HG02981 (cell line): ENCODE data around the gene TMEM141.

Experiments used
- ATAC-seq: cut with Tn5 transposase; IDR thresholded peaks from one replicate; pipeline ENCODE4 v1.9.1; 2021; ENCODE audit warnings: mild to moderate bottlenecking, moderate library complexity; ENCODE audit not compliant: unreplicated experiment

TMEM141 gene

DNA sequence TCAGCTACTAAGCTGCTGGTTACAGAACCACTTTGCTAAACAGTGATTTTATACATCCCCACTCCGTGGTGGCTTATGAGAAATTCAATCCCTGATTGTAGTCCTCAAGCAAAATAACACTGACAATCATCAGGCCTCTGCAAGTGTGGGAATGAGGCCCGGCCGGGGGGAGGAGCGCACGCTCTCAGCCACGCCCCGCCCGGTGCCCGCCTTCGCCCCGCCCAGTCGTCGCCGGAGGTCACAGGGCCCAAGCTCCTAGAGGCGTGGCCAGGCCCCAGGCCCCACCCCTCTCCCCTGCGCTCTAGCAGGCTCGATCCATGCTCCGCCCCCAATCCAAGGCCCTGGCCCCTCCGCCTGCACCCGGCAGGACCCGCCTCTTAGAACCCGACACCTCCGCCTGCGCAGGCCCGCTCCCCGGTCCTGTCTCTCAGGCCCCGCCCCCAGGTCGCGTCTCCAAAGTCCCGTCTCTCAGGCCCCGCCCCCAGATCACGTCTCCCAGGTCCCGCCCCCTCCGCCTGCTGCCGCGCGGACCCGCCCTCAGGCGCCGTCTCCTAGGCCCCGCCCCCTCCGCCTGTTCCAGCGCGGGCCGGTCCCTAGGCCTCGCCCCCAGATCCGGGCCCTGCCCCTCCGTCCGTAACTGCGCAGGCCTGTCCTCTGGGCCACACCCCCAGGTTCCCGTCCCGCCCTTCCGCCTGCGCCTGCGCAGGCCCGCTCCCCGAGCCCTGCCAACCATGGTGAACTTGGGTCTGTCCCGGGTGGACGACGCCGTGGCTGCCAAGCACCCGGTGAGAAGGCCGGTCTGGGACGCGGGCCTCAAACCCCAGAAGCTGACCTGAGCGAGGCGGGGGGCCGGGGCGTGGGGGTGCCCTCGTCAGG lies at the start of gene TMEM141:
Gene TMEM141, plus strand, starts transcription at position 705 of the 876 bp plus-strand sequence. Its CDS starts 27 bp downstream, at position 732.
- peak; percentile 81 for ATAC-seq

- no peak for ATAC-seq
Measured at GRCh38 chr9:136741883-136742571, 49.1 kb upstream of the TMEM141 start.

DNA sequence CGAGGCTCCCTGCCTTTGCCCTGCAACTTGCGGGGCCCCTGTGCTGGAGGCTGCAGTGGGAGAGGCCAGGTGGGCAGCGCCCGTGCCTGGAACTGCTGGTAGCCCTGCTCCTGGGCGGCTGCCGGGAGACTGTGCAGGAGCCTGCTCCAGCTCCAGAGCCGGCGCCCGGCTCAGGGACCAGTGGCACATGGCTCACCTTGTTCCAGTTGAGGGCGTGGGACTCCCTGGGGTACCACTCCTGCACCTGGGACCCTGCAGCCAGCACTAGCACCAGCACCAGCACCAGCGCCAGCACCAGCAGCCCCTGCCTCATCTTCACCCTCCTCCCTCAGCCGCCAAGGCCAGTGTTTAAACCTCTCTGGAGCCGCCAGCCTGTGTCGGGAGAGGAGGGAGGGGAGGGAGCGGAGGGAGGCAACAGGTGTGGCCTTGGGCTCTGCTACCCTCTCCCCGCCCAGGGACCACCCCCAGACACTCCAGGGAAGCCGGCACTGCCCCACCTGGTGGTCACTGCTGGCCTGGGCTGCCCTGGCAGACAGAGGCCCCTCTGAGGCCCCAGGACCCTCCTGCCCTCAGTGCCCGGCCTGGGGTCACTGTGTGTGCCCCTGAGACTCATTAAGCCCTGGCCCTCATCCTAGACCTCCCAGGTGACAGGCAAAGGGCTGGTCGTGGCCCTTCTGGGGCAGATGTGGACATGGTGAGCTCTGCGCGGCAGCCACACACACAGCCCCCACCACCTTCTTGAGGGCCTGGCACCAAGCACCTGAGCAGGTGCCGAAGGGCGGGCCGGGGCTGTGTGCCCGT lies 48.4 kb upstream of the TMEM141 start, which contains the start of gene LCN10:
Gene LCN10, minus strand, starts transcription at position 350 of the 801 bp plus-strand sequence. Its CDS starts 37 bp downstream, at position 313.
- ATAC-seq, result no peak

GRCh38 chr9:136743639-136744211 lies 47.4 kb upstream of the TMEM141 start:
- ATAC-seq, result no peak

DNA sequence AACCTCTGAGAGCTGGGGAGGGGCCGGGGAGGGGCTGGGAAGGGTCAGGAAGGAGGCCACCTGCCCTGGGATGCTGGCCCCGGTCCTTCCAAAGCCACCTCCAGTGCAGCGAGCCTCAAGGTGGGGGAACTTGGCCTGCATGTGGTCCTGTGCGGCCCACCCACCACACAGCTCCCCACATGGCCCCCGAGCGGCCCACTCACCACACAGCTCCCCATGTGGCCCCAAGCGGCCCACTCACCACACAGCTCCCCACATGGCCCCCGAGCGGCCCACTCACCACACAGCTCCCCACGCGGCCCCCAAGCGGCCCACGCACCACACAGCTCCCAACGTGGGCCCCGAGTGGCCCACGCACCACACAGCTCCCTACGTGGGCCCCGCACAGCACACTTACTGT lies 46.4 kb upstream of the TMEM141 start:
- ATAC-seq, result no peak

DNA sequence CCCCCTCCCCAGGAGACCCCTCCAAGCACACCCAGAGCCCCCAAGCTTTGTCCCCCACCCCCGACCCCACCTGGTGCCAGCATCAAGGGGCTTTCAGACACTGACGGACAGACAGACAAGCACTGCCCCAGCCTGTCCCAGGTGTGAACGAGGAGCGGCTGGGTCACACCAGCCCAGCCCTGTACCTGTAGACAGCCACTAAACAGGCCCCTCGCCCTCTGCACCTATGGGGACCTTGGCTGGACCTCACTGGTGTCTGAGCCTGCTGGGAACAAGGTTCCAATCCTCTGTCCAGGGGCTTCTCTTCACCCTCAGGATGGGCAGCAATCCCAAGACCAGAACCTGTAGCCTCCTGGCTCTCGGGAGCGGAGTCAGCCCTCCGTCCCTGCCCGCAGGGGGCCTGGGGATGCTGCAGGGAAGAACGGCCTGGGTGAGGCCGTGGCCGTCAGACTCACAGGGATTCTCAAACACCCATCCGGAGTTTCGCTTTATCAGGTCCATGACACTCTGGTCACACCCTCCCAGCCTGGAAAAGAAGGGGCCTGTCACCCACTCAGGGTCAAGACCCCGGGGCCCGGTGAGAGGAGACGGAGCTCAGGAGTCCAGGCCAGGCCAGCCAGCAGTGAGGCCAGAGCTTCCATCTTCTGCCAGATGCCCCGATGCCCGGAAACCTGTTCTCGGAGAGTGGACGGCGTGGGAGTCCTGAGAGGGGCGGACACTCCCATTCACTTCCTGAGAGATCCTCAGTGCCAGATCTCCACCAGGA lies 45.6 kb upstream of the TMEM141 start:
- no peak for ATAC-seq

DNA sequence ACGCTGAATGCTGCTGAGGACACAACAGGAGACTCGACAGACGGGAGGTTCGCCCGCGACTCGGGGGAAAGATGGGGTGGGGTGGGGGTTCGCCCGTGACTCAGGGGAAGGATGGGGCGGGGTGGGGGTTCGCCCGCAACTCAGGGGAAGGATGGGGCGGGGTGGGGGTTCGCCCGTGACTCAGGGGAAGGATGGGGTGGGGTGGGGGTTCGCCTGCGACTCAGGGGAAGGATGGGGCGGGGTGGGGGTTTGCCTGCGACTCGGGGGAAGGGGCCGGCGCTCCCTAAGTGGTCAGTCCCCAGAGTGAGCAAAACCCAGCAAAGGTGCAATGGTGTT lies 45.0 kb upstream of the TMEM141 start:
- no peak for ATAC-seq

DNA sequence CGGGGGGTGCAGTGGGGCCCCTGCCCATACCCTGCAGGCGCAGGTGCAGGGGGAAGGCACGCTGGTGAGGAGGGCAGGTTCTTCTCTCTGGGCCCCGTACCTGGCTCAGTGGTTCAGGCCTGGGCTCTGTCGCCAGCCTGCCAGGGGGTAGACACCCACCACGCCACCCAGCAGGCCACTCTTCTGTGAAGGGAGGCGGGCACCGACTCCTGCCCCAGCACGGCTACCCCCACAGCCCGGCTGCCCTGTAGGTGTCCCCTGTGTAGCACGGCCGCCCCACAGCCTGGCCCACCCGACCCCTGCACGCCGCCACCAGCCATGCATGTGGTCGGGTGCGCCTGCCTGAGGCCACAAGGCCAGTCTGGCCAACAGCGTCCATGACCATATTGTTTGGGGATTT lies 44.5 kb upstream of the TMEM141 start:
- ATAC-seq, result no peak

DNA sequence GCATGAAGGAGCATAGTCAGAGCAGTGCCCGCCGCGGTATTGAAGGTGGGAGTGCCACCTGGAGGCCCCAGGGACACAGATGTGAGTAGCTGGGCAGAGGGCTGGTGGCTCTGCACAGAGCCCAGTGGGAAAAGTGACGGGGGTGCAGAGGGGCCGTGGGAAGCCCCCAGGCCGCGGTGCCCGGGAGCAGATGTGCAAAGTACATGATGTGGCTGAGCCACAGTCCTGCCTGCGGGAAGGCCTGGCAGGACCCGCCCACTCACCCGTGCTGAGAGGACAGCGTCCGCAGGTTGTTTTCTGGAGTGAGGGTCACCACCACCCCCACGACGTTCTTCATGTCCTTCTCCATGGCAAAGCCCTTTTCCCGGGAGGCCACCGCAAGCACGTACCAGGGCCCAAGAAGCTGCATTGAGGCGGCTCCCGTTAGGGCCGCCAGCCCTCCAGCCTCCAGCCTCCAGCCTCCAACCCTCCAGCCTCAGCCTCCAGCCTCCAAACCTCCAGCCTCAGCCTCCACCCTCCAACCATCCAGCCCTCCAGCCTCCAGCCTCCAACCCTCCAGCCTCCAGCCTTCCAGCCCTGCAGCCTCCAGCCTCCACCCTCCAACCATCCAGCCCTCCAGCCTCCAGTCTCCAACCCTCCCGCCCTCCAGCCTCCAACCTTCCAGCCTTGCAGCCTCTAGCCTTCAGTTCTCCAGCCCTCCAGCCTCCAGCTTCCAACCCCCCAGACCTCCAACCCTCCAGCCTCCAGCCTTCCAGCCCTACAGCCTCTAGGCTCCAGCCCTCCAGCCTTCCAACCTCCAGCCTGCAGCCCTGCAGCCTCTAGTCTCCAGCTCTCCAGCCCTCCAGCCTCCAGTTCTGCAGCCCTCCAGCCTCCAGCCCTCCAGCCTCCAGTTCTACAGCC lies 43.7 kb upstream of the TMEM141 start:
- ATAC-seq, result no peak

GRCh38 chr9:136748201-136748600 lies 42.9 kb upstream of the TMEM141 start, which contains the start of gene LCN6:
TSS of gene LCN6 (minus strand) at chr9:136748525. CDS start at chr9:136748483, 42 bp downstream.
- no peak for ATAC-seq

GRCh38 chr9:136748666-136749611 lies 42.2 kb upstream of the TMEM141 start:
- ATAC-seq, result no peak

GRCh38 chr9:136750526-136750925 lies 40.6 kb upstream of the TMEM141 start:
- no peak for ATAC-seq

GRCh38 chr9:136751244-136751643 lies 39.9 kb upstream of the TMEM141 start:
- no peak for ATAC-seq

- ATAC-seq, result no peak
Measured at GRCh38 chr9:136751814-136752213, 39.3 kb upstream of the TMEM141 start.

GRCh38 chr9:136753371-136754058 lies 37.6 kb upstream of the TMEM141 start:
- no peak for ATAC-seq

DNA sequence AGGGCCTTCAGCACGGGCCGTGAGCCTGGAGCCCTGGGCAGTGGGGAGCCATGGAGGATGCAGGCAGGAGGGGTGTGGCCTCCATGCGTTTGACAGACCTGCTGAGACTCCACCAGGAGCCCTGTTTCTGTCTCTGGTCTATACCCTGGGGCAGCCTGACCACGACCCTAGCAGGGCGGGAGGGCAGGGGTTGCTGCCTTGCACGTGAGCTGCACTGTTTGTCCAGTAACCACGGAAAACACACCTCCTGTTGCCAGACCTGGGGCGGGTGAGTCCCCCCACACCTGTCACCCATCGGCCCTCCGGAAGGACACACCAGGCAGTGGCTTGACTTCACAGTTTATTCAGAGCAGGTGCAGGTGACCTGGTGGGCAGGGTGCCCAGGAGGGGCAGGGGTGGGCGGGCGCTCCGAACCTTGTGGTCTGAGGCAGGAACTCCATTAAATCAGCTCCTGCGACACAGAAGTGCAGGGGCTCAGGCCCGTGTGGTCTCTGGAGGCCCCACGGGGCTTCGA lies 37.0 kb upstream of the TMEM141 start:
- ATAC-seq, result no peak

GRCh38 chr9:136754626-136755301 lies 36.4 kb upstream of the TMEM141 start:
- ATAC-seq, result no peak
